GM21447 (cell line): ENCODE measurements around the gene CD4.
"Not testable (repeated sequence)": the region's sequence is repeated elsewhere in the genome, so short reads cannot be mapped to it uniquely, and the experiment has no call there.

Experiments used
- ATAC-seq: cut with Tn5 transposase; IDR thresholded peaks from one replicate; pipeline ENCODE4 v1.9.1; 2021; ENCODE audit not compliant: unreplicated experiment

The CD4 gene

GRCh38 chr12:6866163-6866919 lies 77.0 kb downstream of the CD4 start:
- no peak for ATAC-seq

GRCh38 chr12:6866920-6867412 lies 77.6 kb downstream of the CD4 start:
- peak; percentile 10 for ATAC-seq

- ATAC-seq = peak; percentile 47
These were observed 78.3 kb downstream of the CD4 start, which contains the start of gene TPI1 for GRCh38 chr12:6867413-6868210. TPI1 (plus strand) TSS chr12:6867531; CDS start chr12:6867567, 36 bp downstream.

- no peak for ATAC-seq
These were observed 79.1 kb downstream of the CD4 start for GRCh38 chr12:6868211-6869048.

GRCh38 chr12:6869049-6870021 lies 80.0 kb downstream of the CD4 start:
- no peak for ATAC-seq

- not testable (repeated sequence) for ATAC-seq
These were observed 81.0 kb downstream of the CD4 start for GRCh38 chr12:6870304-6870703.
